LNCaP clone FGC (cell line): ENCODE results near the gene CNP.
"Not testable (repeated sequence)": the region's sequence is repeated elsewhere in the genome, so short reads cannot be mapped to it uniquely, and the experiment has no call there.

Experiments
- DNase-seq: peaks from one replicate; pipeline ENCODE4 v3.0.0-alpha.2; 2011; ENCODE audit warnings: low read depth
- H3K4me3 ChIP-seq: 2 replicates; pipeline ENCODE4 v1.5.1; 2011; ENCODE audit warnings: mild to moderate bottlenecking, low read depth, low read length, control low read depth
- TF ChIP-seq, protein P1 (sequence below): IDR thresholded peaks from 2 replicates; pipeline ENCODE4 v1.5.1; 2012; ENCODE audit warnings: mild to moderate bottlenecking; ENCODE audit not compliant: control insufficient read depth, insufficient read depth; ENCODE audit errors: extremely low read depth

CNP gene

DNA sequence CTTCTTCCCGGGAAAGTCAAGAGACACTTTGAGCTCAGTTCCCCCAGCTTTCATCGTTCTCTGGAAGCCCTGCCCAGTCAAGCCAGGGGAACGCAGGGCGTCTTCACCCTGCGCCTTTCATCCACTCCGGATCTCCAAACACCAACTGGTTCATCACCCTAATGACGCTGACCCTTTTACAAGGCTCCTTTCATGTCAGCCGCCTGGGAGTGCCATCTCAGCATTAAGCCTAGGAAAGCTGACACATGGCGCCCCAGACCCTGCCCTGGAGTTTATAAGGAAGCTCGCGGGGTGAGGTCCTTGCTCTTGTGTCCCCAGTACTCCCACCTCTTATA lies 51.2 kb downstream of the CNP start:
- TF ChIP-seq, protein P1, sequence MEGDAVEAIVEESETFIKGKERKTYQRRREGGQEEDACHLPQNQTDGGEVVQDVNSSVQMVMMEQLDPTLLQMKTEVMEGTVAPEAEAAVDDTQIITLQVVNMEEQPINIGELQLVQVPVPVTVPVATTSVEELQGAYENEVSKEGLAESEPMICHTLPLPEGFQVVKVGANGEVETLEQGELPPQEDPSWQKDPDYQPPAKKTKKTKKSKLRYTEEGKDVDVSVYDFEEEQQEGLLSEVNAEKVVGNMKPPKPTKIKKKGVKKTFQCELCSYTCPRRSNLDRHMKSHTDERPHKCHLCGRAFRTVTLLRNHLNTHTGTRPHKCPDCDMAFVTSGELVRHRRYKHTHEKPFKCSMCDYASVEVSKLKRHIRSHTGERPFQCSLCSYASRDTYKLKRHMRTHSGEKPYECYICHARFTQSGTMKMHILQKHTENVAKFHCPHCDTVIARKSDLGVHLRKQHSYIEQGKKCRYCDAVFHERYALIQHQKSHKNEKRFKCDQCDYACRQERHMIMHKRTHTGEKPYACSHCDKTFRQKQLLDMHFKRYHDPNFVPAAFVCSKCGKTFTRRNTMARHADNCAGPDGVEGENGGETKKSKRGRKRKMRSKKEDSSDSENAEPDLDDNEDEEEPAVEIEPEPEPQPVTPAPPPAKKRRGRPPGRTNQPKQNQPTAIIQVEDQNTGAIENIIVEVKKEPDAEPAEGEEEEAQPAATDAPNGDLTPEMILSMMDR = no peak
- no peak for DNase-seq
- peak overlapping the region; percentile 97 for H3K4me3 ChIP-seq

GRCh38 chr17:42018339-42018738 lies 51.7 kb downstream of the CNP start:
- H3K4me3 ChIP-seq = peak overlapping the region; percentile 97
- TF ChIP-seq, protein P1 = no peak
- DNase-seq = no peak

GRCh38 chr17:42018988-42019387 lies 52.4 kb downstream of the CNP start:
- no peak overlapping the region for H3K4me3 ChIP-seq
- TF ChIP-seq, protein P1 = no peak
- no peak for DNase-seq

DNA sequence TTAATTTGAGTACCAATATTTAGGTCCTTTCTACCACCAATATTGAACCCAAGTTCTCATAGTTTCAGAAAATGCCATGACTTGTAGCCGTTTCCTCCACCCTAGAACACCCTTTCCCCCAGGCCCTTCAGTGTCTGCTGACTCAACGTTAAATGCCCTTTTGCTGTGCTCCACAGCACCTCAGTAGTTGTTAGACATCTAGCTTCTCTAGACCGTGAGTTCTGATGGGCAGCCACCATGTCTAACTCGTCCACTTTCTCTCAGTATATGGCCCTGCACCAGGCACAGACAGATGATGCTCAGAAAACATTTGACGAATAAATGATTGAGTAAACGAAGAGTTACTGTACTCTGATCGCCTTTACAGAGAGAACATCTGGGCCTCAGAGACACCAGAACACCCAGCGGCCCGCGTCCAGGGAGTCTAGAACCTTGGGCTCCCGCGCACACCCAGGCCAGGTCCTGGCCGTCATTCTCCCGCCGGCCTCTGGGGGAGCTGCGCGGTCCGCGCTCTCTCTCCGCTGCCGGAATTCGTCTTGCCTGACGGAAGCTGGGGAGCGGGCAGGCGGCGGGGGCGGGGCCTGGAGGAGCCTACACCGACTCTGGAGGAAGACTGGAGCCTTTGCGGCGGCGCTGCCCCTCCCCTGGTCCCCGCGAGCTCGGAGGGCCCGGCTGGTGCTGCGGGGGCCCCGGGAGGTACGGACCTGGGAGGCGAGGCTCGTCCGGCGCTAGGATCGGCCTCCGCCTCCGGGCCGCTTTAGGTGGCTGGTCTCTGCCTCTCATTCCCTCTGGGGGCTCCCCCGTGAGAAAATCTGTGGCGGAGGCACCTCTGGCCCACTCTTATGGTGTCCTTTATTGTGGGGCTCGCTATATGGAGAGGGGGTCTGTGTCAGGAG lies 53.2 kb downstream of the CNP start, which contains the start of gene NKIRAS2:
Gene NKIRAS2 (plus strand): TSS at position 582 of the 896 bp plus-strand sequence. CDS start 1,488 bp downstream, outside the sequence.
- peak within 1 kb of the TSS; percentile 100 for H3K4me3 ChIP-seq
- TF ChIP-seq, protein P1 = peak; percentile 89
- peak; percentile 59 for DNase-seq

DNA sequence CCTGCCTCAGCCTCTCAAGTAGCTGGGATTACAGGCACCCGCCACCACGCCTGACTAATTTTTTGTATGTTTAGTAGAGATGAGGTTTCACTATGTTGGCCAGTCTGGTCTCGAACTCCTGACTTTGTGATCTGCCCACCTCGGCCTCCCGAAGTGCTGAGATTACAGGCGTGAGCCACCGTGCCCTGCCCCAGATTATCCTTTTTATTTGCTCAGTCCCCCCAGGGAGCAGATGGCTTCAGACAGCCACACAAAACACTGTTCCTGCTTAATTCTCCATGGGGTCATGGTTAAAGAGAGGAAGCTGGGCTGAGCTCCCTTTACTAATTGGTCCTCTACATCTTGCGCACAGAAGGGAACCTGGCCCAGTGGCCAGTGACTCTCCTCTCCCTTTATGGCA lies 54.2 kb downstream of the CNP start:
- H3K4me3 ChIP-seq = peak overlapping the region; percentile 100
- DNase-seq = not testable (repeated sequence)

GRCh38 chr17:42023524-42024349 lies 57.1 kb downstream of the CNP start:
- TF ChIP-seq, protein P1 = no peak
- no peak for DNase-seq
- no peak overlapping the region for H3K4me3 ChIP-seq

- no peak for DNase-seq
- TF ChIP-seq, protein P1 = no peak
- no peak overlapping the region for H3K4me3 ChIP-seq
These were observed 58.6 kb downstream of the CNP start for GRCh38 chr17:42025191-42025579.
